Measurements from ENCODE around the gene SCAMP5.

The SCAMP5 gene

DNA sequence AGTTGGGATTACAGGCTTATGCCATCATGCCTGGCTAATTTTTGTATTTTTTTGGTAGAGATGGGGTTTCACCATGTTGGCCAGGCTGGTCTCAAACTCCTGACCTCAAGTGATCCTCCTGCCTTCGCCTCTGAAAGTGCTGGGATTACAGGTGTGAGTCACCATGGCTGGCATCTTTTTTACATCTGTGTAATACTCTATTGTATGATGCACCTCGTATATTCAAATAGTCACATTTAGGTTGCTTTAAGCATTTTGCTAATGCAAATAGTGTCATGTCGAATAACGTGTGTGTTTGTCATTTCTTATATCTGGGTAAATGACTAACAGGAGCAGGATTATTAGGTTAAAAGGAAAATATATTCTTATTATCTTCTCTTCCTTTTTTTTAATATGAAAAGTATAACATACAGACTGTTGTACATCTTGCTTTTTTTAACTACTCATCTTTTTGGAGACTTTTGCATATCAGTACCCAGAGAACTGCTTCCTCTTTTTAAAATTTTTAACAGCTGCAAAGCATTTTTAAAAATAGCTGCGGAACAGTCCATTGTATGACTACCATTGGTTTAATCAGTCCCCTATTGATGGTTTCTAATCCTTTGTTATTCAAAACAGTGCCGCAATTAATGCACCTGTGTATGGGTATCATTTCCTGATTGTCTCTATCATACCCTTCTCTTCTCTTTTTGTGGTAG is 13.4 kb downstream of the SCAMP5 start:
- H3K4me3 ChIP-seq (ENCODE audit: low read depth, low read length) = no peak overlapping the region
- DNase-seq (ENCODE audit: low read depth) = no peak

DNA sequence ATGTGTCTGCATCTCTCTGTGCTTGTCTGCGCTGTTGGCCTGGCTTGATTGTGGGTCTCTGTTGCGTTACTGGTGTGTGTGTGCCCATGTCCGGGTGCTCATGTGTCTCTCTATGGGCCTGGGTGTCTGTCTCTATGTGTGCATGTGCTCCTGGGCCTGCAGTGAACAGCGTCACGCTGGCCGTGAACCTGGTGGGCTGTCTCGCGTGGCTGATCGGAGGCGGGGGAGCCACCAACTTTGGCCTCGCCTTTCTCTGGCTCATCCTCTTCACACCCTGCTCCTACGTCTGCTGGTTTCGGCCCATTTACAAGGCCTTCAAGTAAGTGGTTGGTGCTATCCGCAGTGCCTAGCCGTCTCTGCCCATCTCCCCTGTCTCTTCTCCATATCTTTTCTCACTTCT is 21.1 kb downstream of the SCAMP5 start:
- no peak overlapping the region for H3K4me3 ChIP-seq (ENCODE audit: low read depth, low read length)
- DNase-seq (ENCODE audit: low read depth) = no peak

DNA sequence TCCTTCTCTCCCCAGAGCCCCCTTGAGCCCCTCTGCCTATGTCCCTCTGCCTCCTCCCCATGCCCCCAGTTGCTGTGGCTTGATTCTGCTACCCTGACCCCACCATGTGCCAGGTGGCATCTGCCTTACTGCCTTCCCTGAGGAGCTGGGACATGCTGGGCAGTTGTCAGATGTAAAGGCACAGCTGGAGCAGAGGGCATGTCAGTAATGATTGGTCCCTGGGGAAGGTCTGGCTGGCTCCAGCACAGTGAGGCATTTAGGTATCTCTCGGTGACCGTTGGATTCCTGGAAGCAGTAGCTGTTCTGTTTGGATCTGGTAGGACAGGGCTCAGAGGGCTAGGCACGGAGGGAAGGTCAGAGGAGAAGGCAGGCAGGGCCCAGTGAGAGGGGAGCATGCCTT is 24.6 kb downstream of the SCAMP5 start:
- DNase-seq (ENCODE audit: low read depth) = no peak
- no peak overlapping the region for H3K4me3 ChIP-seq (ENCODE audit: low read depth, low read length)

DNA sequence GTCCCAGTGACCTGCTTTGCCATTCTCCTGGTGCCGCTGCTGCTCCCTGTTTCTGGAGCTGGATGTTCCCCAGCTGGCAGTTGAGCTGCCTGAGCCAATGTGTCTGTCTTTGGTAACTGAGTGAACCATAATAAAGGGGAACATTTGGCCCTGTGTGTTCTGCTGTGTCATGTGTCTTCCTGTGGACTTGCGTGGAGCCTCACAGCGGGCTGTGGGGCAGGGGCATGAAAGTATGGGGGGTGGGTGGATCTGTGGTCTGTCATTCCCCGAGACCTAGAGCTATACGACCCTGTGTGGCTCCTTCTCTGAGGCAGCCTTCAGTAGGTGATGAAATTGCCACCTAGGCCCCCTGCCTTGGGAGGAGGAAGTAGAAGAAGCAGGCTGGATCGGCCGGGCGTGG is 26.0 kb downstream of the SCAMP5 start:
- DNase-seq (ENCODE audit: low read depth) = no peak
- H3K4me3 ChIP-seq (ENCODE audit: low read depth, low read length) = no peak overlapping the region

DNA sequence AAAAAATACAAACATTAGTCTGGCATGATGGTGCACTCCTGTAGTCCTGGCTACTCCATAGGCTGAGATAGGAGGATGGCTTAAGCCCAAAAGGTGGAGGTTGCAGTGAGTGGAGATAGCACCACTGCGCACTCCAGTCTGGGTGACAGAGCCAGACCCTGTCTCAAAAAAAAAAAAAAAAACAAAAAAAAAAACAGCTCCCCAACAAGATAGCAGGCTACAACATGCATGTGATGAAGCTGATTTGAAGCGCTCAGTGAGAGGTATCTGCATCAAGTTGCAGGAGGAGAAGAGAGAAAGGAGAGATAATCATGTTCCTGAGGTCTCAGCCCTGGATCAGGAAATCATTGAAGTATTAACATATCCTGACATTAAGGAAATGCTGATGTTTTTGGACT is 27.4 kb downstream of the SCAMP5 start:
- no peak for DNase-seq (ENCODE audit: low read depth)

DNA sequence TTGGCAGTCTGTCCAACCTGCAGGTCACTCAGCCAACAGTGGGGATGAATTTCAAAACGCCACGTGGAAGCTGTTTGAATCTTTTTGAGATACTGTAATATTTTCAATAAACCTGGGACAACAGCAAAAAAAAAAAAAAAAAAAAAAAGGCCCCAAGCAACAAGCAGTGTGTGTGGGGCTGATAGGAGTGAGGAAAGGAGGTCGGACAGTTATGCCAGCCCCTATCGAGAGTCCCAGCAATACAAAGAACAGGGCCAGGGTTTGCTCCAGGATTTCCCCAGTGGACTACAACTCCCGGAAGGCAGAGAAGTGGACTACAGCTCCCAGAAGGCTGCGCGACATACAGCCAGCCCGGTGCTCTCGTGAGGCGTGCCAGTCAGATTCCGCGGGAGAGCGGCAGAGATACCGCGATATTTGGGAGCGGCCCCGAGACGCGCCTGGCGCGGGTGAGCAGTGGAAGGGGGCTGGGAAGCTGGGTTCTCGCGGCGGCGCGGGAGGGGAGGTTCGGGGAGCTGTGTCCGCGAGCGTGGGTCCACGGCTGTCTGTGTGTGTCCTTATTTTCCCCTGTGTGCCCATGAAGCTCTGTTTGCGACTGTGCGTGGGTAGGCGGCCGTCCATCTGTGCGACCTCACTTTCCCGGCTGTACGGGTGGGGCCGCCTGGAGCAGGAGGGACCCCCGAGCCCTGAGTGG is 28.0 kb downstream of the SCAMP5 start, which contains the start of gene PPCDC:
Gene PPCDC, plus strand, starts transcription at position 410 of the 691 bp plus-strand sequence. CDS start 4,729 bp downstream, outside the sequence.
- H3K4me3 ChIP-seq (ENCODE audit: low read depth, low read length) = peak within 1 kb of the TSS; percentile 88
- DNase-seq (ENCODE audit: low read depth) = peak; percentile 80

More for the DNA sequence above, 27.4 kb downstream of the SCAMP5 start:
- H3K4me3 ChIP-seq (ENCODE audit: low read depth, low read length) = no peak overlapping the region

DNA sequence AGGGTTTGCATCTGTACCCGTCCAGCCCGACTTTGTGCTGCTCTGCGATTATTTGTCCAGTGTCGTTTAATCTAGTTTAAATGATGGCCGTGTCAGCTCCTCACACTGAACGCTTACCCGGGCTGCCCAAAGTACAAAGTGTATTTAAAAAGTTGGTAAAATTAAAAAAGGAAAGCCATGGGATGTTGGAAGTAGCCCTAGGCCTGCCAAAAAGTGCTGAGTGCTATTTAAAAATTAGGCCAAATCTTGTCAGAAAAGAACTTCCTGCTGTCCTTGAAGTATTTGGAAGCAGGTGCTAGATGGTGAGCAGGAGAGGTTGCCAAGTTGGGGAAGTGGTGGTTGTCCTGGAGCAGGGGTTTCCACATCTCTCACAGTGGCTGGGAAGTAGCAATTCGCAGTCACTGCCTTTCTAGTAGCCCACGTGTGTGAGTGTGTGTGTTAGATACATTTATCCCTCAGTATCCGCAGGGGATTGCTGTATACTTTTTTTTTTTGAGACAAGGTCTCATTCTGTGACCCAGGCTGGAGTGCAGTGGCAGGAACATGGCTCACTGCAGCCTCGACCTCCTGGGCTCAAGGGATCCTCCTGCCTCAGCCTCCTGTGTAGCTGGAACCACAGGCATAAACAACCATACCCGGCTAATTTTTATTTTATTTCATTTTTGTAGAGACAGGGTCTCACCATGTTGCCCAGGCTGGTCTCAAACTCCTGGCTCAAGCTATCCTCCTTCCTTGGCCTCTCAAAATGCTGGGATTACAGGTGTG is 28.7 kb downstream of the SCAMP5 start:
- H3K4me3 ChIP-seq (ENCODE audit: low read depth, low read length) = peak overlapping the region; percentile 88
- no peak for DNase-seq (ENCODE audit: low read depth)

DNA sequence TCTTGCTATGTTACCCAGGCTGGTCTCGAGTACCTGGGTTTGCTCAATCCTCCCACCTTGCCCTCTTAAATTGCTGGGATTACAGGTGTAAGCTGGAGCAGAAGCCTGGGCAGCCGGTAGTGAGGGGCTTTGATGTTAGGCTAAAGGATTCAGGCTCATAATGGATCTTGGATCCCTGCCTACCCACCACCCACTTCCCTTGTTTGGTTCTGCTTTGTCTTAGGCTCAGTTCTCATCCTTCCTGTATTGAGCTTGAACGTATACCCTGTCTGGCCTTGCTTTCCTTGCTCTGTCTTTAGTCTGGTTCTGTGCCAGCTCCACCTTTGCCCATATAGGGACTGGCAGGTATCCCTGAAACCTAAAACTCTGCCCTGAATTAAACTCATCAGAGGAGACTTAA is 29.7 kb downstream of the SCAMP5 start:
- no peak for DNase-seq (ENCODE audit: low read depth)

DNA sequence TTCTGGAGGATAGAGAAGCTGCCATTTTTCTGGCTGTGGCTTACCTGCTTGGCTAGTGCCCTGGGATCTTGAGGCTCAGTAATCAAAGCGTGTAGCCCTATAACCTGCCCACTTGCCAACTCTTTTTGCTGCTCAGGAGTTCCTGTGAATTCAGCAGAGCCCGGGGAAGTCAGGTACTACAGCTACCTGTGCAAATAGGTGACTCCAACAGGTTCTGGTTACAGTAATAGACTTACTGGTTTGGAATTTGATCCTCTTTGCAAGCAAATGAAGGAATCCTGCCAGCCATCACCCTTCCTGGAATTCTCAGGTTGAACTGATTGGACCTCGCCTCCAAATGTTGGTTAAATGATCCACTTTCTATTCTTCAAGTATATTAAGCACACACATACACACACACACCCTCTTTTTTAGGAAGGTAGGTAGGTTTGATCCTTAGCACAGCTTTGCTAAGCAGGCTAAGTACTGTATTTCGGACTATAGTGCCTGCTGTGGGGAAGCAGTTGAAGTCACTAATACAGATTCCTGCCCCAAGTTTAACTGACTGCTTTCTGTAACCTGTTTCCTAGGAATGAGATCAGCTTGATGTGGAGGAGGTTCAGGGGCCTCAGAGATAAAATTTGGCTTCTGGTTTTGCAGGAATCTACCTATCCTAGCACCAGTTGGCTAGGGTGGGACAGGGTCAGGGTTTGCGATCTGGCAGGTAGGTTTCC is 30.3 kb downstream of the SCAMP5 start:
- no peak overlapping the region for H3K4me3 ChIP-seq (ENCODE audit: low read depth, low read length)

More for the DNA sequence above, 29.7 kb downstream of the SCAMP5 start:
- H3K4me3 ChIP-seq (ENCODE audit: low read depth, low read length) = no peak overlapping the region

DNA sequence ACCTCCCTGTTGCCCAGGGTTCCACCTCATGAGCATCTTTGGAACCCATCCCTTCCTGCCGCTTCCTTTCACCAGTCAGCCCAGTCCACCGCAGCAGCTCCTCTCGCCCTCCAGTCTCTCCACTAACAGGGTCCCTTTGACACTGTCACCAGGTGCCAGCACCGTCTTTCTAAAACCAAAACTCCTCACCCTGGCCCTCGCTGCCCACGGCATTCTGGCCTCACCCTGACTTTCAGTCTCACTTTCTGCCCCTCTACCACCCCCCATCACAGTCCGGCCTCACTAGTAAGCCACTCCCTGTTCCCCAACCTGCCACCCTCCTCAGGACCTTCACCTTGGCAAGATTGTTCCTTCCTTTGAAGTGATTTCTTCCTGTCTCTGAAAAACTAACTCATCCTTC is 32.2 kb downstream of the SCAMP5 start:
- DNase-seq (ENCODE audit: low read depth) = no peak
- H3K4me3 ChIP-seq (ENCODE audit: low read depth, low read length) = no peak overlapping the region

More for the DNA sequence above, 30.3 kb downstream of the SCAMP5 start:
- no peak for DNase-seq (ENCODE audit: low read depth)

DNA sequence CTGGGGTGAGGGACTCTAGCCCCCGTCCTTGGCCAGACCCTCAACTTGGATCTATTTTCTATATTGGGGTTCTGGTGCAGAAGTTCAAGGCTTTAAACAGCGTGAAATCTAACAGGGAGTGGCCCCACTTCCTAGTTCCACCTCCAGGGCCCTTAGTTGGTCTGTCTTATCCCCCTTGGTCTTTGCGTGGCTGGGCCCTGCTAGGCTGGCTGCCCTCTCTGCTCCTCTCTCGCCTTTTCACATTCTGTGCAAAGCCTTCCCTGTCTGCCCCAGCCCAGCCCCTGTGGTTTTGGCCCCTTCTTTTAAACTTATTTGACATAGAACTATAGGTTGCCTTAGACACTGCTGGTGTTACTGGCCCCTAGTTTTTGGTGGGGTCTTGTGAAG is 33.6 kb downstream of the SCAMP5 start:
- no peak for DNase-seq (ENCODE audit: low read depth)
- no peak overlapping the region for H3K4me3 ChIP-seq (ENCODE audit: low read depth, low read length)

DNA sequence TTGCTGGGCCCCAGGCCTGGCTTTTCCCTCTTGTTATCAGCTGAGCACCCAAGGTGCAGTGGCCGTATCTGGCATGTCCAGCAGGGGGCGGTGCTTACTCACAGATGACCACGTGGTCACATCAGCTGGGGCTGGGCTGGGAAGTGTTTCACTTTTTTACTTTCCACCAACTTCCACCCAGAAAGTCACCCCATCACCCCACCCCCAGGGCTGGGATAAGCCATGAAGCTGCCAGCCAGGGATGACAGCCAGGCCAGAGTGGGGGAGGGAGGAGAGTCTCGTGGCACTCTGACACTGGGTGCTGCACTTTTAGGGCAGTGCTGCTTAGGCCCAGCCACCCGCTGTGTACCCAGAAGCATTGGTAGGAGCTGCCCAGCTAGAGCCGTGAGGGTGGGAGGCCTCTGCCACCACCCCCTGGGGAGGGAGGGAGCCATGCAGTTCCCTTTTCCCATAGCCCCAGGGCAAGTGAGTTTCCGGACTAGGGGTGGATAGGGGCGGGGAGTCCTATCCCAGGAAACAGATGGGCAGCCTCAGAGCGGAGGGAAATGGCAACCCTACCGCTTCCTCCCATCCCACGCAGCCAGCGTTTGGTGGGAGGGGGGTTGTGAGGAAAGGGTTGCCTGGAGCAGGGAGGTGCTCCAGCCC is 34.1 kb downstream of the SCAMP5 start:
- no peak for DNase-seq (ENCODE audit: low read depth)
- no peak overlapping the region for H3K4me3 ChIP-seq (ENCODE audit: low read depth, low read length)

DNA sequence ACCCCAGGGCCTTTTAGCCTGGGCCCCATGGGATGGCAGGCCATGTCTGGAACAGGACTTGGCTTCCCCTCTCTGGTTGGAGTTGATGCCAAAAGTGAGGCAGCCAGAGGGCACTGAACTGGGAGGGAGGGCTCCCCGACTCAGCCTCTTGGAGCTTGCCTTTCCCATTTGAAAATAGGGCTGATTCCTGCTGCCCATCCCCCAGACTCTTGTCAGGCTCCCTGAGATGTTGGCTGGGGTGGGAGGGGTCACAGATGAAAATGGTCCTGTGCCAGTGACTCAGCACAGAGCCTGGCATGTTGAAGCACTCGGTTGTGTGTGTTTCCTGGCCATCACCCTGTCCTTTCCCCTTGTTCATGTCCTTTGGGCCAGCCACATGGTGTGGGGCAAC is 34.7 kb downstream of the SCAMP5 start:
- H3K4me3 ChIP-seq (ENCODE audit: low read depth, low read length) = no peak overlapping the region
- no peak for DNase-seq (ENCODE audit: low read depth)

DNA sequence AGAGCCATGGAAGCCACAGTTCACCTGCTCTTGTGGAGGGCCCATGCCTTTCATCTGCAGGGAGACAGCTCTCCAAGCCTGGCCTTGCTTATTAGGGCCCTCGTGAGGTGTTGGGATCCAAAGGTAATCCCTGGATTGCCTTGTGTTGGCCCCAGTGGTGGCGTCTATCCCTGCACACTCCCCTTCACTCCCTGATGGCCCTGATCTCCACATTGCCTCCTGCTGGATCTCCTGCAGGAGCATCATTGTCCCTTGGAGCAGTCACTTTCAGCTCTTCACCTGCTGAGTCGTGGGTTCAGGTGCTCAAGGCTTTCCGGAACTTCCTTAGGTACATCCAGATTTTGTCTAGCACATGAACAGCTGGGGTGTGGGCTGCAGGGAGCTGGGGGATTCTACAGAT is 35.1 kb downstream of the SCAMP5 start:
- H3K4me3 ChIP-seq (ENCODE audit: low read depth, low read length) = no peak overlapping the region
- no peak for DNase-seq (ENCODE audit: low read depth)

DNA sequence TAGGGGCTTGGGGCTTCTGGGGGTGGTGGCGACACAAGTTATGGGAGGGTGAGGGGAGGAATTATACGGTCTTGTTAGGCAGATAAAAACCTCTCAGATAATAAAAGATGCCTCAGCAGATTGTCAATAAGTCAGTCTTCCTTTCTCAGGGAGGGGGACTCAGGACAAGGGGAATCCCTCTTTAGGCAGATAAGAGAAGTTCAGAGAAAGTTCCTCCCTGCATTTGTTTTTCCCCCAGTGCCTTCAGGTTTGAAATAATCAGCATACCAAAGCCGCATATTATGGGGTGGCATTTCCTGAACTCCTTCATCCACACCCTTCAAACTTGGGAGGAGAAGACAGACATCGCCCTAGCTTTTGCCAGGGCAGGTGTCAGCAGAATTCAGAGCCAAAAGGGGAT is 36.5 kb downstream of the SCAMP5 start:
- DNase-seq (ENCODE audit: low read depth) = no peak
- H3K4me3 ChIP-seq (ENCODE audit: low read depth, low read length) = no peak overlapping the region

DNA sequence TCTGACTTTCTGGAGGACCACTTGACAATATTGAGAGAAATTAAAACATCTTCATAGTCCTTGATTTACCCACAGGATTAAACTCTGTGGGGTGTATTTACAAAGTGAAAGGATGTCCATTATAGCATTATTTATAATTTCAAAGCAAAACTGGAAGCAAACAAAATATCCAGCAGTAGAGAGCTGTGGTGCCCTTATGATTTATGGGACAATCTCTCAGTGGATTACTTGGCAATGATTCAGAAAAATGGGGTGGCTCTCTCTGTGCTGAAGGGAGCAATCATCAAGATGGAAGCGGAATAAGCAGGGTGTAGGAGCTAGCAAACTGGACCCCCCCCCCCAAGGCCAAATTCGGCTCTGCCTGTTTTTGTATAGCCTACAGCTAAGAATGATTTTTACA is 37.0 kb downstream of the SCAMP5 start:
- no peak for DNase-seq (ENCODE audit: low read depth)
- H3K4me3 ChIP-seq (ENCODE audit: low read depth, low read length) = no peak overlapping the region

DNA sequence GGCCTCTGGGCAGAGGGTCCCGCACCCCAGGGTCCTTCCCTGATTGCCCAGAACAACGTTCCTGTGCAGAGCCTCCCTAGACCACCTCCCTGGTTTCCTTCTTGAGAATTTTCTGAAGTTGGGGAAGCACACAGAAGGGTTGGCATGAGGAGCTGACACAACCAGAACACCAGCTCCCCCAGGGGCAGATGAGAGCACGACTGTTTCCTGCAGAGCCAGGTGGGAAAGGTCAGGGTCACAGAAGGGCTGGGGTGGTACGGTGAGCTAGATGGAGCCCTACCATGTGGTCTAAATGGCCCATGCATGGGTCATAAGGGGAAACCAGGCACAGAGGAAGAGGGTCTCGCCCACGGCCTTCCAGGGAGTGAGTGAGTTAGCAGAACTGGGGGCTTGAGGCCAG is 38.4 kb downstream of the SCAMP5 start:
- no peak for DNase-seq (ENCODE audit: low read depth)
- H3K4me3 ChIP-seq (ENCODE audit: low read depth, low read length) = no peak overlapping the region

DNA sequence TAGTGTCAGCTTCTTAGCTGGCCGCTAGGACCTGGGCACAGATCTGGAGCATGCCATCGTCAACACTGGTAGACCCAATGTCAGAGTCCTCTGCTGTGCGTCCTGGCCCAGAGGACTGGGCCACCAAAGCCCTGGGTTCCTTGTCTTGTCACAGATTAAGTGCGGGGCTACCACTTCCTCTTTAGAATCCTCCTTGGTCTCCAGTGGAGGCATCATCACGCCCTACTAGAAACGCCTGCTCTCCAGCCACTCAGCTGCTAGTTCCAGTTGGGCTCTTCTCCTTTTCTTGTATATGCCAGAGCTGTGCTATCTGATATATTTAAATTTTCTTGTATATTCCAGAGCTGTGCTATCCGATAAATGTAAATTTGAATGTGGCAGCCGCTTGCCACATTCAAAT is 39.3 kb downstream of the SCAMP5 start:
- H3K4me3 ChIP-seq (ENCODE audit: low read depth, low read length) = no peak overlapping the region
- DNase-seq (ENCODE audit: low read depth) = no peak

DNA sequence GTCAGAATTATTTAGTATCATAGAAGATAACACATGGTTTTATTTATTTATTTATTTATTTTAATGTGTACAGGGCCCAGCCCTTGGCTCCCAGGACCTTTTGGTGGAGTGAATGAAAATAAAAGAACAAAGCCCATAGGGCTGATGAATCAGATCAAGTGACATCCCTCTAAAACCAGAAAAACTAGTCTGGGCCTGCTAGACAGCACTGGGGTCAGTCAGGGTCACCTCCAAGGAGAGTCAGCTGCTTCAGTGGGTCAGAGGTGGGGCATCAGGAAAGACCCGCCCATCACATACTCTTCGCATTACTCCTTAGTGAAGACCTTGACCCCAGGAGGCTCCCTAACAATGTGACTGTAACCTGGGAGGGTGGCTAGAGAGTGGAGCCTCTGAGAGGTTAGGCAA is 40.9 kb downstream of the SCAMP5 start:
- no peak for DNase-seq (ENCODE audit: low read depth)
- H3K4me3 ChIP-seq (ENCODE audit: low read depth, low read length) = no peak overlapping the region
